CD4-positive, alpha-beta T cell treated with Interleukin-15 for 4 hours (primary cell): ENCODE measurements around the gene ASCL3.
A peak's percentile ranks its signal among the peaks of the same experiment; 100 is the strongest.
"Not testable (repeated sequence)": the region's sequence is repeated elsewhere in the genome, so short reads cannot be mapped to it uniquely, and the experiment has no call there.

Experiments
- DNase-seq: peaks from one replicate; pipeline ENCODE4 v3.0.0-alpha.2; 2020; ENCODE audit warnings: low spot score

The ASCL3 gene

GRCh38 chr11:8947230-8947943 is 4.6 kb upstream of the ASCL3 start:
- DNase-seq: no peak

GRCh38 chr11:8941341-8942103 is 1.3 kb downstream of the ASCL3 start:
- DNase-seq: no peak

GRCh38 chr11:8937659-8938058 is 5.2 kb downstream of the ASCL3 start:
- DNase-seq: no peak

GRCh38 chr11:8937159-8937558 is 5.7 kb downstream of the ASCL3 start:
- DNase-seq: no peak

GRCh38 chr11:8935789-8936188 is 7.0 kb downstream of the ASCL3 start:
- not testable (repeated sequence) for DNase-seq

- no peak for DNase-seq
Observed at GRCh38 chr11:8934742-8935488, 7.9 kb downstream of the ASCL3 start.

GRCh38 chr11:8933931-8934330 is 8.9 kb downstream of the ASCL3 start:
- DNase-seq: no peak

GRCh38 chr11:8932564-8933180 is 10.1 kb downstream of the ASCL3 start, which contains the start of gene C11orf16:
TSS of gene C11orf16 (minus strand) at chr11:8932947. CDS start at chr11:8932308, 639 bp downstream.
- DNase-seq: no peak

GRCh38 chr11:8930456-8931175 is 12.2 kb downstream of the ASCL3 start:
- DNase-seq: no peak

- no peak for DNase-seq
Observed at GRCh38 chr11:8928981-8929615, 13.7 kb downstream of the ASCL3 start.

GRCh38 chr11:8928205-8928604 is 14.6 kb downstream of the ASCL3 start:
- no peak for DNase-seq

- no peak for DNase-seq
Observed at GRCh38 chr11:8927233-8927632, 15.6 kb downstream of the ASCL3 start.

- DNase-seq: no peak
Observed at GRCh38 chr11:8926236-8926635, 16.6 kb downstream of the ASCL3 start.

GRCh38 chr11:8925711-8926110 is 17.1 kb downstream of the ASCL3 start:
- DNase-seq: no peak

GRCh38 chr11:8922691-8923090 is 20.1 kb downstream of the ASCL3 start:
- no peak for DNase-seq

- no peak for DNase-seq
Observed at GRCh38 chr11:8917157-8917825, 25.5 kb downstream of the ASCL3 start.

GRCh38 chr11:8914661-8915018 is 28.2 kb downstream of the ASCL3 start:
- DNase-seq: no peak

GRCh38 chr11:8913961-8914660 is 28.7 kb downstream of the ASCL3 start:
- DNase-seq: peak; percentile 46

- DNase-seq: peak; percentile 78
Observed at GRCh38 chr11:8911029-8911823, 31.6 kb downstream of the ASCL3 start, which contains the start of gene AKIP1. TSS of gene AKIP1 (plus strand) at chr11:8911189. CDS start at chr11:8911450, 261 bp downstream.
